CD4-positive, alpha-beta T cell treated with Interleukin-2 at 100 ng/mL for 4 hours (primary cell): ENCODE measurements around the gene PASD1.

ENCODE experiments used
- DNase-seq: peaks from one replicate; pipeline ENCODE4 v3.0.0-alpha.2; 2020; ENCODE audit warnings: low spot score

The PASD1 gene

DNA sequence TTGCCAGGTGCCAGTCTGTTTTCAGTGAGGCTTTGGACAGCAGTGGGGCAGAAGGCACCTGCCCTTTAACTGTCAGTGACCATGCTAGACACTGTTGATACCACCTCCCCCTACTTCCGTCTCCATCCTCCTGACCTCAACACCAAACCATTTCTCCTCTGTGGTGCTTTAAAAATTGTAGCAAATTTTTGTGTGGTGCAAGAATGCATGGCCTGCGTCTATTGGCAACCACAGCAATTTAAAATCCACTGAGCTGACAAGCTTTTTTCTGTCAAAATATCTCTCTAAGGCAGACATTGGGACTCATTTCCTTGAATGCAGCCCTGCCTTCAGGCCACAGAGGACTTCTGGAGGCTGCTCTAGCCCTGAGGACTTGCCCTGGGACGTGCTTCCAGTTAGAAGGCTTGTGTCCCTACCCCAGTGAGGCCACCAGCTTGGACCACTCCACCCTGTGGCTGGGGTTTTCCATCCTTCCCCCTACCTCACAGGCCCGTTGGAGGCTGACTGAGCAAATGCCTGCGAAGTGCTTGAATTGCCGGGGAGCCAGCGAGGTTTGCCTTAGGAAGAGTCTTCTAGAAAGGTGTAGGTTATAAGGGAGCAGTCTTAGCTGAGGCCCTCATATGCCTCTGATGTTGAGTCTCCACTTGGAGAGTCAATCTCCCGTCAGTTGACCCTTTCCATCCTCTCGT is 138.7 kb downstream of the PASD1 start:
- no peak for DNase-seq

DNA sequence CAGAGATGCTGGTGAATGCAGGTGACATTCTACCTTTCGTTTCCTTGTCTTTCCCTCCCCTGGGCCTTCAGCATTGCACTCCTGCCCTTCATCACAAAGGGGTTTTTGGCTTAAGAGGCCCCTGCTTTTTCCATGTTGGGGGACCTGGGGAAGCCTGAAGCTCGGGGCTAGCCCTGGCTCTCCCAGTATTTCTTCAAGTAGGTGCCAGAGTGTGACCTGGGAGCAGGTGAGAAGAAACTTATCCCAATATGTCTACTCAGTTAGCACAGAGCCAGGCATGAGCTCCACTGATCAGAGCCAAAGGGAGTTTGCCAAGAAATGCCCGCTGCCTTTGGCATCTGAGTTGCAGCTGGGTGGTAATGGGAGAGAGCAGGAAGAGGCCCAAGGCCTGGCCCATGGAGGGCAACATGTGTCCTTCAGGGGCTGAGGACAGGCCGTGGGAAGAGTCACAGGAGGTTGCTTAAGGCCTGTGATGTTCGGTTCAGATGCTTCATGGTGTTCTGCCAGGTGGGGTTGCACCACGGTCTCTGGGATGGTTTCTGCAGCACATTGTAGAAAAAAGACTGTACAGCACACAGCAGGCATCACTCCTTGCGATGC is 139.4 kb downstream of the PASD1 start:
- no peak for DNase-seq

DNA sequence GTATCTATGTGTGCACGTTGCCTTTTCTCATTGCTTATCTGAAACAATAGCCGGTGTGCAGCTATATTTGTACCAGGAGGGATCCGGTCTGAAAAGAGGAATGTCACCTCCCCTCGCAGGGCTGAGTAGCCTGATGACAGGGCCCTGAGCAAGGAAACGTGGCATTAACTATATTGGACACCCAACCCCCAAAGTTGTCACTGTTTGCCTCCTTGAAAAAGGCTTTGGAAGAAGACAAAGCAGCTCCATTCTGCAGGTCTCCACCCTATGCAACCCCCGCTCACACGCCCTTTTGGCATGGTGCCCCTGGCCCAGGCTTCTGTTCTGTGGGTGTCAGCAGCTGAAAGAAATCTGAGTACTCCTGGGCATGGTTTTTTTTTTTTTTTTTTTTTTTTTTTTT is 140.0 kb downstream of the PASD1 start:
- no peak for DNase-seq

DNA sequence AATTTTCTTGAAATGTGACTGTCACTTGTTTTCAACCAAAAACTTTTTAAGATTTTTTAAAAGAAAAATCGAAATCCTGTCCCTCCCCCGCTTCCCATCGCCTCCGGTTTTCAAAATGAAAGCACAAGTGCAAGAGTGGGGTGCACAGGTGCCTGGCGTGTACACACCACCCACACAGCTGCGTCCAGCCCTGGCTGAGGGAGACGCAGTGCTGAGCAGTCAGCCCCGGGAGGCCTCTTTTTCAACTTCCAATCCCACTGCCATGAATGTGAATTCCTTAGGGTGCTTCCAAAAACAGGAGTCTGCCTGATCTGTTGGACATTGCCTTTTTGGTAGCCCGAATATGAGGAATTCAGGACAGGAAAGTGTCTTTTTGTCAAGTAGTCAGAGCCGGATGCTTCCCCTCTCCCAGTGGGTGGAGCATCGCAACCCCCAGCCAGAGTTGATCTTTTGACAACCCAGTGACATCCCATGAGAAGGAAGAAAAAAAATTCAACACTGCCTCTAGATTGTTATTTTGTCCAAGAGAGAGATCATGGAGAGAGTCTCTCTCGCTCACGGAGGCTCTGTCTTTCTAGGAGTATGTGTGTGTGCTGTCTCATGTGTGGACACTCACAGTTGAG is 140.7 kb downstream of the PASD1 start:
- no peak for DNase-seq

DNA sequence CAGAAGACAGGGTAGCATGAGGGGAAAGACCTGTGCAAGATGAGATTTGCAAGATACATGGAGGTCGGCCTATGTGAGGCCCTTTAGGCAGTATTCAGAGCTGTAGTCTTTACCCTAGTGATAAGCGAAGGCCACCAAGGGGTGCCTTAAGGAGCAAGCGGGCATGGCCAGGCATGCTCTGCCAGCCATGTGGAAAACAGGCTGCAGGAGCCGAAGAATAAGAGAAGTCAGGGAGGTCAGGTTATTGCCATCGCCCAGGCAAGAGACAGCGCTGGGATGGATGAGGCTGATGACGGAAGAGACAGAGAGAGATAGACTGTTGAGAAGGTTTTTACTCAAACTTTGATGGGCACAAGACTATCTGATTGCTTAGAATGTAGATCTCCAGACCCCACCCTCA is 145.3 kb downstream of the PASD1 start:
- no peak for DNase-seq

DNA sequence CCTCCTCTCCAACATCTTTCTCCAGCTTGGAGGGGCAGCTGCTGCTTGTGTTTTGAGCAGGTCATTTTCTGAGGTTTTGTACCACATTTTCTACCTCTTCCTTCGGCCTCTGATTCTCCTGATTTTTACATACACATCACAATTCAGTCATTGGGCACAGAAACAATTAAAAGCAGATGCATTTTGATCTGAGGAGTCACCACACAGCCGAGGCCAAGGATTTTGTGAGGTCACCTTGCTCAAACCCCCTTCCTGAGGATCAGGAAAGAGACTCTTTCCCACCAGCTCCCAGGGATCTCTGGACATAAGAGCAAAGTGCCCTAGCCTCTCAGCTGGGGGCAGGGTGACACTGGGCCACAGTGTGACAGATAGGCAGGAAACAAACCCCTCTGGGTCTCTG is 147.0 kb downstream of the PASD1 start:
- no peak for DNase-seq

DNA sequence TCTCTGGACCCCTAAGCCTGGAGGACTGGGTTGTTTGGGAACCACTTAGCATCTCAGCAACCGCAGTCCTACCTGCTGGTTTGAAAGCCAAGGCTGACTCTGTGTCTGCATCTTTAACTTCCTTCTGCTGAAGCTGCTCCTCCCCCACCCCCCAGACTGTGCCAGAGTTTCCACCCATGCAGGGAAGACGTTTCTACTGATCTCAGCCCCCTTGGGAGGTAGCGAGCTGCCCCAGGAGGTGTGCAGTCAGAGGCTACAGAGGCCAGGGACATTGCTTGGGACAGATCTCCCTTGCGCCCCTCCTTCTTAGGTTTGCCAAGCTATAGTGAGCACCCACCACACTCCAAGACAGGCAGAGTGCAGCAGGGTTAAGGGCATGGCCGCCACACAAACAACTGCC is 147.7 kb downstream of the PASD1 start:
- no peak for DNase-seq

DNA sequence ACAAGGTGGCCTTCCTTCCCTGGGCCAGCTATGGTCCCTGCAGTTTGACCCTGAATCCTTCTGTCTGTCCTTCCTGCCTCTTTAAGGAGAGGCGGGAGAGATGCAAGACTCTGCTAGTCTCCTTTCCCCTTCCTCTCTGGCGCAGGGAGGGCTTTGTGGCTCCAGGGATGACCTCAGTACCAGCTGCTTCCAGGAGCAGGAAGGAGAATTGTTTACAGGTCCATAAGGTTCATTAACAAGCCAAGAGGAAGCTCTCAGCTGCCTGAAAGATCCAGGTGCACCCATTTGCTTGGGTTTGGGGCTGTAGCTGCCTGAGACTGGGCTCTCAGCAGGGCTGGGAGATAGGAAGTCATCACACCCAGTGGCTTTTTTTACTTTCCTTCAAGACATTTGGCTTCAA is 148.3 kb downstream of the PASD1 start:
- no peak for DNase-seq

DNA sequence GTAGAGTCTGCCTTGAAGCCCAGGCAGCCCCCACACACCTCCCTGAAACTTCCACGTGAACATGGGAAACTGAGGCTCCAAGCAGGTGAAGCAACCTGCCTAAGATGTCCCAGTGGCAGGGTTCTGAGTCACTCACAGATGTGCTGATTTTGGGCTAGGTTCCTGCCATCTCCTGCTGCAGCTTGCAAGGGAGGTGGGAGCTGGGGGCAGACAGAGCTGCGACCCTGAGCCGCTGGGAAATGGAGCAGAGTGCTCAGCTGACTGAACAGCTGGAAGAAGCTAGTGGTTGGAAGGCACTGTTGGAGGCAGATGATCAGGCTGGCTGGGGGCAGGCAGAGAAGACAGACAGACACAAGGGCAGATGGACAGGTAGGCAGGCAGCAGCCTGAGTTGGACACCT is 148.8 kb downstream of the PASD1 start:
- DNase-seq: no peak

DNA sequence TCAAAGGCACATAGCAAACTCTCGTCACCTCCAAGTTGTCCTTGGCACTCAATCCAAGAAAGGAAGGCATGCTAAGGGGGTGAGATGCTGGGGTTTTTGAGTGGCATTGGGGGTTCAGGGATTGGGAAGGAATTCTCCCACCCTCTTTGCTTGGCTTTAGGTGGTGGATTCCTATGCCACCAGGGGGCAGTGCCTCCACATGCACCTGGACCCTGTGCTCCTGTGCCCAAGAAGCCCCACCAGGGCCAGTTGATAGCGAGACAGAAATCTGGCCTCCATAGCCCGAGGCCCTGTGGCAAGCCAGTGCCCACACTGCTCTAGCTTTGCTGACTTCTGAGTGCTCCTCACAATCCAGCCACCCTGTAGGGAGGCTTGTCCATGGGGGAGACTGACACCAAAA is 150.4 kb downstream of the PASD1 start:
- DNase-seq: no peak

DNA sequence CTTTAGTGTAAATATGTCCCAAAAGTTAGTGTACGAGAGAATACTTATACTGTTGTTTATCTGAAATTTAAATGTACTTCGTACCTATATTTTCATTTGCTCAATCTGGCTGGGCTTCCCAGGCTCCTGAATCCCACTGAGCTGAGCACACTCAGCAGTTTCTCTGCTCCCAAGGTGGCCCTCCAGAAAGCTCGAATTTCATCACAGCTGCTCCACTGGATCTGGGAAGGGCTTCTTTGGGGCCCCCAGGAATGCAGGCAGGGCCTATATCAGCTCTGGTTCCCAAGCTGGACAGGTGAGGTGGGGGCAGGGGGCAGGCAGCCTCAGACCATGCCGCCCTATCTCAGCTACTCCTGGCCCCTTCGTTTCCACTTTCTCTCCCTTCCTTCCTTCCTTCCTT is 150.9 kb downstream of the PASD1 start:
- DNase-seq: no peak

DNA sequence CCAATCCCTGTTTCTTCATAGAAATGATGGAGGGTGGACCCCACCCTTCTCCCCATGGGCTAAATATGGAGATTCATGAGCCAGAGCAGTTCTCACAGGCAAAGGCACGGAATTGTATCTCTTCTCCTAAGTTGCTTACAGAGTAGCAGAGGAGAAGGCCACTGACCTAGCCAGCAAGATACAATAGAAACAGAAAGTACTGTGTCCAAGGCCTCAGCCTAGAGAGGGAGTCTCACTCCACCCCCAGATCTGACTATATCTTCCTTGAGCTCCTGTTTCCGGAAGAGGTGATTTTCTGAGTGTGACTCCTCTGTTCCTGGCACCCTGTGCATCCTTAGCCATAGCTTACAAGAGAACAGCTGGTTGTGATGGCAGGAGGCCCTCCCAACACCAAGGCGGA is 152.3 kb downstream of the PASD1 start, which contains the start of gene FATE1:
Gene FATE1 (plus strand): TSS at position 284 of the 400 bp plus-strand sequence. CDS start 85 bp downstream, at position 369.
- DNase-seq: no peak

DNA sequence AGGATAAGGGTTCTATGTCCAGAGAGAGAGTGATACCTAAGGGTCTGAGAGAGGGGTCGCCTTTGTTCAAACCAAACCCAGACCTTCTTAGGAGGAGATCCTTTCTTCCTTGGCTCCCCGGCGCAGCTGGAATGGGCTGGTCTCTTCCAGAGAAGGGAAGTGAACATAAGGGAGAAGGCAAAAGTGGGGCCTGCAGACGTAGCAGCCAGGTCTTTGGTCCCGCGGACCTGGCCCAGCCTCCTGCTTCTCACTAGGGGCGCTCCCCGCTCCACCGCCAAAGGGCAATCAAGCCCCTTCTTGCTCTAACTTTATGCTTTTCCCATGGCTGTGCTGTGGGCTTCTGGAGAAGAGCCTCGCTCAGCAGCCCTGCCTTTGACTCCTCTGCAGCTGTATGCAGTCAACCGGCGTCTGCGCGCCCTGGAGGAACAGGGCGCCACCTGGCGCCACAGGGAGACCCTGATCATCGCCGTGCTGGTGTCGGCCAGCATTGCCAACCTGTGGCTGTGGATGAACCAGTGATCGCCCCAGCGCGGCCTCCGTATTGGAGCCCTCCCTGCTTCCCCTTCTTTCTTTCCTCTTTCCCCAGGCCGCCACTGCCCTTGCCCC is 158.9 kb downstream of the PASD1 start:
- DNase-seq: no peak

DNA sequence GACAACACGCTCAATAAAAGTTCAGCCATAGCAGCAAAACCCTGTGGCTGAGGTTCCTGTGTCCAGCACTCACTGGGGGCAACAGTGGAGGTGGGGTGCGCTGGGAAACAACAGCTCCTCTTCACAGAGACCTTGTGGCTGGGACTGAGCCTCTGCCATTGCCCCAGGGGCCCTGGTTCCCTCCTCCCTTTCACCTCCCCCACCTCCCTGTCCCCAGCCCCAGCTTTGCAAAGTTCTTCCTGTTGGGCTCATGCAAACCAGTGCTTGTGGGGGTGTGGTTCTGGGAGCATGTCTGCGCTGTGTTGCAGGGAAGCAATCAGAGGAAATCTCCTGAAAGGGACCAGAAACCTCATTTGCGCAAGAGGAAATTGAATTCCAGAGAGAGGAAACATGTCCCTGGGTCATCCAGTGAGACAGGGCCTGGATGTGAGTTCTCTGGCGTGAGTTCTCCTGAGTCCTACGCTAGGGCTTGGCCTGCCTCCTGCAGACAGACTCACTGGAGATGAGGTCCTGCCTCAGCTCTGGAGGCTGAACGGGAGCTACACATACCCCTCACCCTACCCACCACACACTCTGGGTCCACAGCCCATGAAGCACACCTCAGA is 159.8 kb downstream of the PASD1 start:
- DNase-seq: no peak

DNA sequence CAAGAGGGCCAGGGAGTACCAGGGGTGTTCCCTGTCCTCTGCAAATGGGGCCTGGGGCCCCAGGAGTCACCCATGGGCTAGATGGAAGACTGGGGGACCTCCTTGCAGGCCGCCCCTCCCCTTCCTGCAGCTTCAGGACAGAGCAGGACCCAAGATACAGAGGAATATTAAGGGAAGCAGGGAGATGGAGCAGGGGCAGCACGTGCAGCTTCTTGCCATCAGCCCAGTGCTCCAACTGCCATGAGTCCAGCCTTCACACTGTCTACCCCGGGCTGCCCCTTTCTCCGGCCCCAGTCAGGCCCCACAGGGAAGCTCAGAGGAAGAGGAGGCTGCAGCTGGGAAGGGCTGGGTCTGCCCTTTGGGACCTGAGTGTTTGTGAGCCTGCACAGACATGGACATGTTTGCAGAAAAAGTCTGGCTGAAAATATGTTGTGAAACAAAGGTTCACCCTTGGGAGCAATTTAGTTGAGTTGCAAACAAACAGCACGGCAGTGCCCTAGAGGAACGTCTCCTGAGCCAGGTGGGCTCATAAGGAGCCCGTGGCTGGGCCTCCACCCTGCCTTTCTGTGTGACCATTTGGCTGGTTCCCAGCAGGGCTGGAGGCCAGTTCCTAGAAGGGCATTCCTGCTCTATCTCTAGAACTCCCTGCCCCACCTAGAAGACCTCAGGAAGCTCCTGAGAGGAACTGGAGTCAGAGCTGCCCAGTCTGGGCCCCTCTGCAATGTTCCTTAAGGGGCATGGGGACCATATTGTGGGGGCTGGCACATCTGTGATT is 161.3 kb downstream of the PASD1 start:
- DNase-seq: no peak

DNA sequence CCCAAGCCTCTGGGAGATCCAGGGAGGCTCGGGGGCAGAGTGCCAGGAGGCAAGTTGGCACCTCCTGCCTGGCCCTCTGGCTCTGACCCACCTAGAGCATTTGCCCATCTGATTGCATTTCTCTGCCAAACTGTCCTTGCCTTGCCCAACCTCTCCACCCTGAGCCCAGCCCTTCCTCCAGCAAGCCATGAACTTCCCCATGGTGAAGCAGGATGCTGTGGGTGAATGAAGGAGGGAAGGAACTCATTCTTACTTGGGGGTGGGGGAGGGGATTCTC is 161.8 kb downstream of the PASD1 start:
- no peak for DNase-seq
